GM23338 (cell line): ENCODE data around the gene ZBTB18.

Source experiments
- CREB1 ChIP-seq: fragments of 250-450 bp; sonication (Bioruptor Pico); IDR thresholded peaks from 2 replicates; pipeline ENCODE4 v1.5.0; 2020; ENCODE audit warnings: low read depth, mild to moderate bottlenecking, moderate library complexity
- EZH2 ChIP-seq: fragments of 200-600 bp; sonication (generic); IDR thresholded peaks from one replicate; pipeline ENCODE4 v1.8.0; 2017; ENCODE audit warnings: antibody characterized with exemption, mild to moderate bottlenecking, low read depth; ENCODE audit not compliant: unreplicated experiment
- EZH2phosphoT487 ChIP-seq: fragments of 200-600 bp; sonication (generic); IDR thresholded peaks from one replicate; pipeline ENCODE4 v1.8.1; 2018; ENCODE audit warnings: antibody characterized with exemption; ENCODE audit not compliant: unreplicated experiment
- NANOG ChIP-seq: IDR thresholded peaks from 2 replicates; pipeline ENCODE4 v1.6.1; 2016; ENCODE audit warnings: antibody characterized with exemption, borderline replicate concordance
- POLR2AphosphoS5 ChIP-seq: IDR thresholded peaks from 2 replicates; pipeline ENCODE4 v1.6.1; 2016; ENCODE audit warnings: antibody characterized with exemption, low read depth
- ZNF331 ChIP-seq: fragments of 250-450 bp; sonication (Bioruptor Pico); IDR thresholded peaks from 2 replicates; pipeline ENCODE4 v1.5.0; 2020; ENCODE audit warnings: low read depth, mild to moderate bottlenecking, moderate library complexity
- TF ChIP-seq, protein P1 (sequence below), 2 experiments: fragments of 200-600 bp in 1 of 2; sonication (generic) in 1 of 2; conservative IDR thresholded peaks; 2 replicates each; pipeline versions ENCODE4 v1.5.1 to v1.6.1; 2016 to 2017; ENCODE audit warnings: antibody characterized with exemption in 2 of 2, low read depth in 2 of 2, mild to moderate bottlenecking in 2 of 2, moderate library complexity in 1 of 2
- TF ChIP-seq, protein P2 (sequence below): IDR thresholded peaks from one replicate; pipeline ENCODE4 v1.6.1; 2018; ENCODE audit warnings: antibody characterized with exemption; ENCODE audit not compliant: unreplicated experiment
- TF ChIP-seq, protein P3 (sequence below): IDR thresholded peaks from 2 replicates; pipeline ENCODE4 v1.6.1; 2016; ENCODE audit warnings: antibody characterized with exemption

DNA sequence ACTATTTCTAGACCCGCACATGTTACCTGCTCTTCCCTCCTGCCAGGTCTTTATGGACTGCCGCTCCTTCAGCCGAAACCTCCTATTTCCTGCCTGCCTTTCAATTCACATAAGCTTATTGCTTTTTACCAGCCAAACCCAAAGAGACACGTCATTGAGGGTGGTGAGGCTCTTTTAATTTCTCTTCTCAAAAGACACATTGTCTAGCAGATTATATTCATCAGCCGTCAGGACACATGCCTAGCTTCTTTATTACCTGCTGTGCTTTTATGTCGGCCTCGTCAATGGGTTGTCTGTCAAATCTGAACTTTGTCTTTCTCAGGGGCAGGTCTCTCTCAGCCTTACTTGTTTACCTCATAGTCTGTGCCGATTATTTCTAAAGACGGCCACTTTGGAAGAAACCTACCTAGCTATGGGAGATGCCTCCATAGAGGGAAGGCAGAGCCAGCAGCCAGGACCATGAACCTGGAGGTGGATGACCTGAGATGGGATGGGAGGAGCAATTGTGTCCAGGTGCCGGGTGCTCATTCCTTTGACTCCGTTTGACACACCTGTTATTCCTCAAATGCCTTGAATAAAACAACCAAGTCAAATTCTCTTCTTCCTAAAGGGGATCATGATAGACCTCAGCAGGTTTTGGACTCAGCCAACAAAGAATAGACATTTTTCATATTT, 42.0 kb downstream of the ZBTB18 start:
- TF ChIP-seq, protein P1, sequence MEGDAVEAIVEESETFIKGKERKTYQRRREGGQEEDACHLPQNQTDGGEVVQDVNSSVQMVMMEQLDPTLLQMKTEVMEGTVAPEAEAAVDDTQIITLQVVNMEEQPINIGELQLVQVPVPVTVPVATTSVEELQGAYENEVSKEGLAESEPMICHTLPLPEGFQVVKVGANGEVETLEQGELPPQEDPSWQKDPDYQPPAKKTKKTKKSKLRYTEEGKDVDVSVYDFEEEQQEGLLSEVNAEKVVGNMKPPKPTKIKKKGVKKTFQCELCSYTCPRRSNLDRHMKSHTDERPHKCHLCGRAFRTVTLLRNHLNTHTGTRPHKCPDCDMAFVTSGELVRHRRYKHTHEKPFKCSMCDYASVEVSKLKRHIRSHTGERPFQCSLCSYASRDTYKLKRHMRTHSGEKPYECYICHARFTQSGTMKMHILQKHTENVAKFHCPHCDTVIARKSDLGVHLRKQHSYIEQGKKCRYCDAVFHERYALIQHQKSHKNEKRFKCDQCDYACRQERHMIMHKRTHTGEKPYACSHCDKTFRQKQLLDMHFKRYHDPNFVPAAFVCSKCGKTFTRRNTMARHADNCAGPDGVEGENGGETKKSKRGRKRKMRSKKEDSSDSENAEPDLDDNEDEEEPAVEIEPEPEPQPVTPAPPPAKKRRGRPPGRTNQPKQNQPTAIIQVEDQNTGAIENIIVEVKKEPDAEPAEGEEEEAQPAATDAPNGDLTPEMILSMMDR (conservative IDR thresholded peaks at IDR 0.05; ENCODE audit: low read depth in 2 of 2), result no peak
- no peak for TF ChIP-seq ZNF331 (CRISPR knock-in tag)
- no peak for TF ChIP-seq EZH2
- TF ChIP-seq CREB1 (CRISPR knock-in tag), result no peak
- TF ChIP-seq EZH2phosphoT487, result no peak
- TF ChIP-seq POLR2AphosphoS5, result no peak
- TF ChIP-seq, protein P2, sequence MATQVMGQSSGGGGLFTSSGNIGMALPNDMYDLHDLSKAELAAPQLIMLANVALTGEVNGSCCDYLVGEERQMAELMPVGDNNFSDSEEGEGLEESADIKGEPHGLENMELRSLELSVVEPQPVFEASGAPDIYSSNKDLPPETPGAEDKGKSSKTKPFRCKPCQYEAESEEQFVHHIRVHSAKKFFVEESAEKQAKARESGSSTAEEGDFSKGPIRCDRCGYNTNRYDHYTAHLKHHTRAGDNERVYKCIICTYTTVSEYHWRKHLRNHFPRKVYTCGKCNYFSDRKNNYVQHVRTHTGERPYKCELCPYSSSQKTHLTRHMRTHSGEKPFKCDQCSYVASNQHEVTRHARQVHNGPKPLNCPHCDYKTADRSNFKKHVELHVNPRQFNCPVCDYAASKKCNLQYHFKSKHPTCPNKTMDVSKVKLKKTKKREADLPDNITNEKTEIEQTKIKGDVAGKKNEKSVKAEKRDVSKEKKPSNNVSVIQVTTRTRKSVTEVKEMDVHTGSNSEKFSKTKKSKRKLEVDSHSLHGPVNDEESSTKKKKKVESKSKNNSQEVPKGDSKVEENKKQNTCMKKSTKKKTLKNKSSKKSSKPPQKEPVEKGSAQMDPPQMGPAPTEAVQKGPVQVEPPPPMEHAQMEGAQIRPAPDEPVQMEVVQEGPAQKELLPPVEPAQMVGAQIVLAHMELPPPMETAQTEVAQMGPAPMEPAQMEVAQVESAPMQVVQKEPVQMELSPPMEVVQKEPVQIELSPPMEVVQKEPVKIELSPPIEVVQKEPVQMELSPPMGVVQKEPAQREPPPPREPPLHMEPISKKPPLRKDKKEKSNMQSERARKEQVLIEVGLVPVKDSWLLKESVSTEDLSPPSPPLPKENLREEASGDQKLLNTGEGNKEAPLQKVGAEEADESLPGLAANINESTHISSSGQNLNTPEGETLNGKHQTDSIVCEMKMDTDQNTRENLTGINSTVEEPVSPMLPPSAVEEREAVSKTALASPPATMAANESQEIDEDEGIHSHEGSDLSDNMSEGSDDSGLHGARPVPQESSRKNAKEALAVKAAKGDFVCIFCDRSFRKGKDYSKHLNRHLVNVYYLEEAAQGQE, result no peak
- TF ChIP-seq, protein P3, sequence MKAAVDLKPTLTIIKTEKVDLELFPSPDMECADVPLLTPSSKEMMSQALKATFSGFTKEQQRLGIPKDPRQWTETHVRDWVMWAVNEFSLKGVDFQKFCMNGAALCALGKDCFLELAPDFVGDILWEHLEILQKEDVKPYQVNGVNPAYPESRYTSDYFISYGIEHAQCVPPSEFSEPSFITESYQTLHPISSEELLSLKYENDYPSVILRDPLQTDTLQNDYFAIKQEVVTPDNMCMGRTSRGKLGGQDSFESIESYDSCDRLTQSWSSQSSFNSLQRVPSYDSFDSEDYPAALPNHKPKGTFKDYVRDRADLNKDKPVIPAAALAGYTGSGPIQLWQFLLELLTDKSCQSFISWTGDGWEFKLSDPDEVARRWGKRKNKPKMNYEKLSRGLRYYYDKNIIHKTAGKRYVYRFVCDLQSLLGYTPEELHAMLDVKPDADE, result no peak
- no peak for TF ChIP-seq NANOG
